Fibroblast of villous mesenchyme (primary cell): Measurements from ENCODE around the gene IL17B. TPM values are rescaled to one million over a fixed set of nuclear protein-coding genes. Genes with fewer than 3 reads are reported as not detected.

Experiments
- DNase-seq: peaks from one replicate; pipeline ENCODE4 v3.0.0-alpha.2; 2010; ENCODE audit warnings: low read depth
- H3K4me3 ChIP-seq: 2 replicates; pipeline ENCODE4 v1.5.1; 2011; ENCODE audit warnings: low read depth, mild to moderate bottlenecking, low read length
- CTCF ChIP-seq: IDR thresholded peaks from 2 replicates; pipeline ENCODE4 v1.5.1; 2012; ENCODE audit warnings: low read depth, mild to moderate bottlenecking, low read length; ENCODE audit not compliant: insufficient read depth
- total RNA-seq: library from RNA; depleted of rRNA; stranded (reverse); fragments of >200 nt; gene quantifications from 2 replicates; pipeline ENCODE4 v1.2.3, GENCODE V29; 2012

Gene IL17B
- total RNA-seq, 1 donor = not detected

DNA sequence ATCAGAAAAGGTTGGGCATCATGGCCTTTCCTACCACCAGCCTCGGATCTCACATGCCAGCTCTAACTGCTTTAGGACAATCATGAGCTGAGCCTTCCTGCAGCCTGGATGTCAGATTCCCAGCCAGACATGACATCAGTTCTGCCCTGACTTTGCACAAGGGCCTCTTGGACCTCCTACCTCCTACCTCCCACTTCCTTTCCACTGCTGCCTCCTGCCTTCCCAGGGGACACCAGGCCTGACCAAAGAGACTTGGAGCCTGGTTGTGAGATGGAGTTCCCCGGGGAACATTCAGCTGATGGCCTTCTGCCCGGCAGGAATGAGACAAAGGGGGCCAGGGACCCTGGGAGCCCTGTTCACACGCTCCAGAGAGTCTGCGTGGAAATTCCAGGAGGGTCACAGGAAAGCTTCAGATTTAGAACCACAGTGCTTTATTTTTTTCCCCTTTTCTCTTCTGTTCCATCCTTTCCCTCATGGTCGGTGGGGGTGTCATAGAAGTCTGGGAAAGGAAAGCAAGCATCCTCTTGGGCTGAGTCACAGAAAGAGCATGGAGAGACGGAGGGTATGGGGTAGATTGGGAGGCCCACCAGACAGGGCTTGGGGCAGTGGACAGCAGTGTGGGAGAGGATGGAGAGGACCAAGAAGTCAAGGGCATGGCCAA, 35.4 kb upstream of the IL17B start:
- H3K4me3 ChIP-seq = no peak overlapping the region
- no peak for TF ChIP-seq CTCF
- peak; percentile 72 for DNase-seq

DNA sequence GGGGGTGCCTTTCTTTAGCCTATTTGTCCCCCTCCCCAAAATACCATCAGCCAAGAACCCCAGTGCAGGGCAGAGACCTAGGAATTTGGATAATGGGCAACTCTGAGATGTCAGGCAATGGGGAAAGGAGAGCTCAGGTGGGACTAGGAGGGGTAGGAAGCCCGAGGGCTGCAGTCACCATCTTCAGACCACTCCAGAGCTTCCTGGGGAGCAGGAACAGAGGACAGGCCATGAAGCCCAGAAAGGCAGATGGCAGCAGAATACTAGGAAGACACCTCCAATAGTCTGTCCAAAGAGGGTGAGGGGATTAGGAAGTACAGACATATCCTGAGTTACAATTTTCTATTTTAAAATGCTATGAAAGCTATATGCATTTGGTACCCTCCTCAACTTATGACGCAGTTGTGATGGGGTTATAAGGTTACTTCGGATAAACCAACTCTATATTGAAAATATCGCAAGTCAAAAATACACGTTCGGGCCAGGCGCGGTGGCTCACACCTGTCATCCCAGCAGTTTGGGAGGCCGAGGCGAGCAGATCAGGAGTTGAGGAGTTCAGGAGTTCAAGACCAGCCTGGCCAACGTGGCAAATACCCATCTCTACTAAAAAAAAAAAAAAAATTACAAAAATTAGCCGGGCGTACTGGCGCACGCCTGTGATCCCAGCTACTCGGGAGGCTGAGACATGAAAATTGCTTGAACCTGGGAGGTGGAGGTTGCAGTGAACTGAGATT, 34.6 kb upstream of the IL17B start:
- TF ChIP-seq CTCF = no peak
- H3K4me3 ChIP-seq = peak overlapping the region; percentile 21

GRCh38 chr5:149412783-149413476, 33.8 kb upstream of the IL17B start:
- peak; percentile 51 for DNase-seq
- H3K4me3 ChIP-seq = peak overlapping the region; percentile 21
- no peak for TF ChIP-seq CTCF

More for the DNA sequence above, 34.6 kb upstream of the IL17B start:
- DNase-seq = peak; percentile 25

GRCh38 chr5:149411738-149412519, 32.8 kb upstream of the IL17B start:
- H3K4me3 ChIP-seq = peak overlapping the region; percentile 87
- DNase-seq = peak; percentile 14
- no peak for TF ChIP-seq CTCF

GRCh38 chr5:149410721-149411432, 31.8 kb upstream of the IL17B start:
- peak; percentile 70 for DNase-seq
- peak overlapping the region; percentile 87 for H3K4me3 ChIP-seq
- TF ChIP-seq CTCF = no peak

- peak overlapping the region; percentile 87 for H3K4me3 ChIP-seq
- TF ChIP-seq CTCF = no peak
- peak; percentile 24 for DNase-seq
Observed at GRCh38 chr5:149410071-149410470, 31.0 kb upstream of the IL17B start.
